Adrenal gland (tissue), 5 donors: ENCODE measurements around the gene OPA1.

Experiments used
- CTCF ChIP-seq, 6 experiments: fragments of 450-650 bp in 4 of 6; fragments of 200-600 bp in 2 of 6; sonication (generic) in 1 of 6; IDR thresholded peaks; 1 replicate in 5 of 6; 2 replicates in 1 of 6; pipeline versions ENCODE4 v1.5.1 to v1.8.0; 2016 to 2021; ENCODE audit warnings: antibody characterized with exemption in 6 of 6, mild to moderate bottlenecking in 2 of 6, moderate library complexity in 1 of 6
- POLR2A ChIP-seq, 2 donors: fragments of 450-650 bp; IDR thresholded peaks; one replicate each; pipeline ENCODE4 v1.6.1; 2017; ENCODE audit warnings: antibody characterized with exemption in 2 of 2, mild to moderate bottlenecking in 2 of 2, moderate library complexity in 1 of 2
- donor health status: DM: no; HTN: no; CAD: no.

- TF ChIP-seq POLR2A (IDR thresholded peaks at IDR 0.05) (no peak), CTCF (IDR thresholded peaks at IDR 0.05) (no peak)
Measured at GRCh38 chr3:193731656-193732055, 138.6 kb downstream of the OPA1 start.
